PC-3 (cell line): Measurements from ENCODE around the gene DST. TPM values are rescaled to one million over a fixed set of nuclear protein-coding genes. Genes with fewer than 3 reads are reported as not detected.

Source experiments
- ATAC-seq: fragments of 200-7000 bp; cut with Tn5 transposase; 2 replicates; pipeline ENCODE4 v1.9.1; 2020; ENCODE audit warnings: mild to moderate bottlenecking, moderate library complexity
- BruUV-seq: library from RNA; stranded (reverse); fragments of 400-500 nt; replicated peaks from 2 replicates; lab custom pipeline; 2021; lab: Mats Ljungman, UMichigan
- CTCF ChIA-PET: fragments of 300-600 bp; sonication (Branson Sonifier 250); formaldehyde crosslinking; loops from one replicate; lab custom pipeline; 2022; ENCODE audit warnings: antibody characterized with exemption; lab: Charles Lee
- POLR2A ChIA-PET: fragments of 300-600 bp; sonication (Branson Sonifier 250); formaldehyde crosslinking; loops from one replicate; lab custom pipeline; 2022; ENCODE audit warnings: antibody characterized with exemption; ENCODE audit not compliant: unreplicated experiment; lab: Charles Lee
- DNase-seq: peaks from one replicate; pipeline ENCODE4 v3.0.0-alpha.2; 2015
- H2AFZ ChIP-seq: fragments of 300-600 bp; sonication (generic); 2 replicates; pipeline ENCODE4 v1.6.0; 2016; ENCODE audit warnings: antibody characterized with exemption, low read length
- H3F3A ChIP-seq: fragments of 300-600 bp; sonication (generic); one replicate; pipeline ENCODE4 v1.6.0; 2017; ENCODE audit warnings: antibody characterized with exemption, low read length, control low read depth, mild to moderate bottlenecking; ENCODE audit not compliant: unreplicated experiment
- H3K27ac ChIP-seq: fragments of 300-600 bp; sonication (generic); 2 replicates; pipeline ENCODE4 v1.5.1; 2016; ENCODE audit warnings: mild to moderate bottlenecking, low read length
- H3K27me3 ChIP-seq: fragments of 300-600 bp; sonication (generic); 2 replicates; pipeline ENCODE4 v1.6.1; 2016; ENCODE audit warnings: low read length, mixed read lengths
- H3K36me3 ChIP-seq: fragments of 300-600 bp; sonication (generic); 2 replicates; pipeline ENCODE4 v1.6.1; 2016; ENCODE audit warnings: low read depth, mixed run types, low read length, mixed read lengths
- H3K4me1 ChIP-seq: fragments of 300-600 bp; sonication (generic); 2 replicates; pipeline ENCODE4 v1.5.1; 2016; ENCODE audit warnings: low read length; ENCODE audit not compliant: insufficient read depth
- H3K4me2 ChIP-seq: fragments of 300-600 bp; sonication (generic); 2 replicates; pipeline ENCODE4 v1.6.0; 2016; ENCODE audit warnings: low read length
- H3K4me3 ChIP-seq: fragments of 300-600 bp; sonication (generic); 2 replicates; pipeline ENCODE4 v1.5.1; 2016; ENCODE audit warnings: mild to moderate bottlenecking, low read length, mixed read lengths
- H3K79me2 ChIP-seq: fragments of 300-600 bp; sonication (generic); 2 replicates; pipeline ENCODE4 v1.6.1; 2017; ENCODE audit warnings: low read length, mixed read lengths
- H3K9ac ChIP-seq: fragments of 300-600 bp; sonication (generic); 2 replicates; pipeline ENCODE4 v1.6.0; 2016; ENCODE audit warnings: mild to moderate bottlenecking, low read length
- H3K9me2 ChIP-seq: fragments of 300-600 bp; sonication (generic); replicated peaks from 2 replicates; pipeline ENCODE4 v1.6.1; 2016; ENCODE audit warnings: mixed run types, low read length, mixed read lengths
- H3K9me3 ChIP-seq: fragments of 300-600 bp; sonication (generic); 2 replicates; pipeline ENCODE4 v1.6.1; 2016; ENCODE audit warnings: low read length, mixed read lengths
- H4K20me1 ChIP-seq: fragments of 300-600 bp; sonication (generic); 2 replicates; pipeline ENCODE4 v1.6.1; 2016; ENCODE audit warnings: low read length, mixed read lengths
- CTCF ChIP-seq: fragments of 300-600 bp; sonication (generic); conservative IDR thresholded peaks from 2 replicates; pipeline ENCODE4 v1.5.1; 2017; ENCODE audit warnings: antibody characterized with exemption, low read depth, mild to moderate bottlenecking, low read length
- EZH2 ChIP-seq: fragments of 300-600 bp; sonication (generic); IDR thresholded peaks from one replicate; pipeline ENCODE4 v1.6.1; 2017; ENCODE audit warnings: antibody characterized with exemption, mild to moderate bottlenecking, low read length; ENCODE audit not compliant: unreplicated experiment
- EZH2phosphoT487 ChIP-seq: fragments of 300-600 bp; sonication (generic); IDR thresholded peaks from 2 replicates; pipeline ENCODE4 v1.6.1; 2018; ENCODE audit warnings: mild to moderate bottlenecking, antibody characterized with exemption, low read length, borderline replicate concordance
- intact Hi-C: fragments of 100-400 bp; cut with micrococcal nuclease; formaldehyde crosslinking; loops from 2 replicates; pipeline ENCODE4 v1.9.0; 2023
- total RNA-seq: library from RNA; depleted of rRNA; stranded (reverse); fragments of >200 nt; gene quantifications from 2 replicates; pipeline ENCODE4 v1.2.3, GENCODE V29; 2014

DST gene
- total RNA-seq, 1 experiment from 2014 or later, result 81.5 TPM

GRCh38 chr6:56459030-56459805 is 183.5 kb downstream of the DST start:
- Histone ChIP-seq H3K79me2 (no peaks in the 10 kb centered on the region), H3K27ac (no peak overlapping the region), H3K9ac (no peak overlapping the region), H3K9me3 (no peaks in the 10 kb centered on the region), H3K36me3 (peaks cover 13% of the 10 kb centered on the region), H3K4me2 (no peak overlapping the region), H2AFZ (no peak overlapping the region), H3K9me2 (no peaks in the 10 kb centered on the region), H3K27me3 (no peaks in the 10 kb centered on the region), H3K4me1 (no peaks in the 10 kb centered on the region), H4K20me1 (no peaks in the 10 kb centered on the region), H3F3A (no peaks in the 10 kb centered on the region), H3K4me3 (no peak overlapping the region)
- DNase-seq (no peak), ATAC-seq (no peak)
- TF ChIP-seq EZH2phosphoT487 (no peak), EZH2 (no peak), CTCF (no peak)
- ChIA-PET POLR2A (no interaction called here), CTCF (no interaction called here)
- intact Hi-C loops, result no loop called here
- no TSS peak for BruUV-seq

- H3K4me2 ChIP-seq, result no peak overlapping the region
- intact Hi-C loops, result no loop called here
- no peak for ATAC-seq
- no peak for TF ChIP-seq EZH2
- no peak for TF ChIP-seq EZH2phosphoT487
- TF ChIP-seq CTCF, result no peak
- POLR2A ChIA-PET, result no interaction called here
- no peaks in the 10 kb centered on the region for H3K79me2 ChIP-seq
- no peak overlapping the region for H3K4me3 ChIP-seq
- no peaks in the 10 kb centered on the region for H3K9me3 ChIP-seq
- H3K4me1 ChIP-seq, result no peaks in the 10 kb centered on the region
- CTCF ChIA-PET, result no interaction called here
- DNase-seq, result no peak
- no peak overlapping the region for H3K27ac ChIP-seq
- H4K20me1 ChIP-seq, result no peaks in the 10 kb centered on the region
- H3F3A ChIP-seq, result no peaks in the 10 kb centered on the region
- BruUV-seq, result TSS peak; percentile 45
- H3K36me3 ChIP-seq, result peaks cover 11% of the 10 kb centered on the region
- no peaks in the 10 kb centered on the region for H3K9me2 ChIP-seq
- no peak overlapping the region for H3K9ac ChIP-seq
- no peak overlapping the region for H2AFZ ChIP-seq
- H3K27me3 ChIP-seq, result no peaks in the 10 kb centered on the region
Observed at GRCh38 chr6:56458324-56458884, 184.3 kb downstream of the DST start.

GRCh38 chr6:56456785-56457184 is 185.9 kb downstream of the DST start:
- Histone ChIP-seq H3K79me2 (no peaks in the 10 kb centered on the region), H3K4me1 (no peaks in the 10 kb centered on the region), H3F3A (no peaks in the 10 kb centered on the region), H3K9ac (no peak overlapping the region), H3K36me3 (peaks cover 9% of the 10 kb centered on the region), H3K4me2 (no peak overlapping the region), H3K9me3 (no peaks in the 10 kb centered on the region), H3K27me3 (no peaks in the 10 kb centered on the region), H3K4me3 (no peak overlapping the region), H2AFZ (no peak overlapping the region), H3K27ac (no peak overlapping the region), H3K9me2 (no peaks in the 10 kb centered on the region), H4K20me1 (no peaks in the 10 kb centered on the region)
- ChIA-PET CTCF (no interaction called here), POLR2A (no interaction called here)
- intact Hi-C loops, result no loop called here
- ATAC-seq (no peak), DNase-seq (no peak)
- no TSS peak for BruUV-seq
- no peak for TF ChIP-seq EZH2phosphoT487
- TF ChIP-seq EZH2, result no peak
- TF ChIP-seq CTCF, result no peak
